ENCODE data around the gene TMC8.

The TMC8 gene

DNA sequence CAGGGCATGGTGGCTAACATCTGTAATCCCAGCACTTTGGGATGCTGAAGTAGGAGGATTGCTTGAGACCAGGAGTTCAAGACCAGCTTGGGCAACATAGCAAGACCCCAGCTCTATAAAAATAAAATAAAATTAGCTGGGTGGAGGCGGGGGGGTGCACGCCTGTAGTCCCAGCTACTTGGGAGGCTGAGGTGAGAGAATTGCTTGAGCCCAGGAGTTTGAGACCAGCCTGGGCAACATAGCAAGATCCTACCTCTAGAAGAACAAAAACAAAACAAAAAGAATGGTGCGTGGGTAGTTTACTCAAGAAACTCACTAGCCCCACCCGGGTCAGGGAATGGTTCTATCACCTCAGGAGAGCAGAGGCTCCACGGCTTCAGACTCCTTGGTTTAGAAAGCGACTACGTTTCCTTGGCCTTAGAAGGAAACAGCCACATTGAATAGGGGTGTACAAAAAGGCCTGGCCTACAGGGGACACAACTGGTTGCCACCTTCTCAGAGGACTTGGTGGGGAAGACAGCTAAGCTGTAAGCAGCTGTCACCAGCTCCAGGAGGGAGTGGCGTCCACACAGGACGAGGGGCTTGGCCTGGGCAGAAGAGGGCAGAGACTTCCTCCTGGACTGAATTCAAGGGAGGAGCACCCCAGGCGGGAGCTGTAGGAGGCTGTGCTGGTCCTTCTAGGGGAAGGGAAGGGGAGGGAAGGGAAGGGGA lies 55.6 kb downstream of the TMC8 start:
- no peak for DNase-seq

GRCh38 chr17:78186692-78187595 lies 56.4 kb downstream of the TMC8 start, which contains the start of the genes AFMID and TK1:
AFMID (plus strand) TSS chr17:78187362; CDS start chr17:78187371, 9 bp downstream.
TK1 (minus strand) TSS chr17:78187052; CDS start chr17:78186994, 58 bp downstream.
- peak; percentile 96 for DNase-seq
